B cell (primary cell): ENCODE data around the gene MAPK4. TPM values are rescaled to one million over a fixed set of nuclear protein-coding genes. Genes with fewer than 3 reads are reported as not detected.
"Not testable (repeated sequence)": the region's sequence is repeated elsewhere in the genome, so short reads cannot be mapped to it uniquely, and the experiment has no call there.

Experiments
- ATAC-seq: fragments of 200-7000 bp; cut with Tn5 transposase; one replicate; pipeline ENCODE4 v1.10.0; 2021; ENCODE audit warnings: low read depth, mild to moderate bottlenecking, moderate number of reproducible peaks, moderate library complexity
- CTCF ChIA-PET: fragments of 350-600 bp; sonication (Branson Sonifier 250); formaldehyde crosslinking; loops from one replicate; lab custom pipeline; 2021; ENCODE audit warnings: antibody characterized with exemption, inconsistent platforms; lab: Charles Lee
- POLR2A ChIA-PET: fragments of 350-600 bp; sonication (Branson Sonifier 250); formaldehyde crosslinking; loops from one replicate; lab custom pipeline; 2021; ENCODE audit warnings: antibody characterized with exemption; lab: Charles Lee
- DNase-seq: peaks from one replicate; pipeline ENCODE4 v3.0.0; 2013
- H2AFZ ChIP-seq: 2 replicates; pipeline ENCODE4 v1.6.1; 2012; ENCODE audit warnings: mild to moderate bottlenecking, low read depth, low read length; ENCODE audit not compliant: insufficient read depth, poor library complexity, severe bottlenecking
- H3K27ac ChIP-seq, 2 donors: 1 replicate in 1 of 2; 2 replicates in 1 of 2; pipeline ENCODE4 v1.5.1; 2012 to 2013; ENCODE audit warnings: low read length in 2 of 2, mild to moderate bottlenecking in 2 of 2, moderate library complexity in 1 of 2
- H3K27me3 ChIP-seq, 4 experiments: fragments of 200-600 bp in 1 of 4; sonication (generic) in 1 of 4; replicated peaks in 1 of 4; 1 replicate in 2 of 4; 2 replicates in 2 of 4; pipeline versions ENCODE4 v1.6.1 to v1.7.0; 2013 to 2016; ENCODE audit warnings: low read length in 3 of 4, mild to moderate bottlenecking in 2 of 4, mixed read lengths in 1 of 4, moderate library complexity in 1 of 4; ENCODE audit not compliant: insufficient read depth in 4 of 4, control insufficient read depth in 3 of 4; ENCODE audit errors: control extremely low read depth in 1 of 4
- H3K36me3 ChIP-seq, 2 experiments: replicated peaks in 1 of 2; 1 replicate in 1 of 2; 2 replicates in 1 of 2; pipeline versions ENCODE4 v1.6.1 to v1.7.1; 2013; ENCODE audit warnings: low read length in 1 of 2; ENCODE audit not compliant: insufficient read depth in 2 of 2, control insufficient read depth in 1 of 2; ENCODE audit errors: control extremely low read depth in 1 of 2, extremely low read depth in 1 of 2
- H3K4me1 ChIP-seq, 2 donors: fragments of 200-600 bp in 1 of 2; sonication (generic) in 1 of 2; 1 replicate in 1 of 2; 2 replicates in 1 of 2; pipeline versions ENCODE4 v1.5.1 to v1.6.1; 2013 to 2017; ENCODE audit warnings: low read length in 2 of 2; ENCODE audit not compliant: control insufficient read depth in 2 of 2, insufficient read depth in 2 of 2
- H3K4me2 ChIP-seq: replicated peaks from 2 replicates; pipeline ENCODE3; 2012; ENCODE audit warnings: mild to moderate bottlenecking, low read depth, low read length; ENCODE audit not compliant: poor library complexity, severe bottlenecking
- H3K4me3 ChIP-seq, 5 experiments: fragments of 200-600 bp in 1 of 5; sonication (generic) in 1 of 5; 1 replicate in 3 of 5; 2 replicates in 2 of 5; pipeline versions ENCODE4 v1.5.1 to v1.7.0; 2011 to 2016; ENCODE audit warnings: low read length in 4 of 5, mild to moderate bottlenecking in 4 of 5, low read depth in 2 of 5, control low read depth in 1 of 5, moderate library complexity in 1 of 5; ENCODE audit not compliant: insufficient read depth in 1 of 5; ENCODE audit errors: control extremely low read depth in 1 of 5, extremely low read depth in 1 of 5
- H3K79me2 ChIP-seq: fragments of 200-600 bp; sonication (generic); one replicate; pipeline ENCODE4 v1.6.0; 2016; ENCODE audit warnings: low read length; ENCODE audit not compliant: control insufficient read depth, insufficient read depth
- H3K9ac ChIP-seq: fragments of 200-600 bp; sonication (generic); 2 replicates; pipeline ENCODE4 v1.6.1; 2017; ENCODE audit warnings: mild to moderate bottlenecking, low read length, moderate library complexity
- H3K9me3 ChIP-seq, 3 donors: one replicate each; pipeline versions ENCODE4 v1.6.1 to v1.7.1; 2013; ENCODE audit warnings: low read length in 2 of 3; ENCODE audit not compliant: control insufficient read depth in 2 of 3, insufficient read depth in 1 of 3; ENCODE audit errors: control extremely low read depth in 1 of 3
- H4K20me1 ChIP-seq: 2 replicates; pipeline ENCODE4 v1.6.0; 2012; ENCODE audit warnings: mild to moderate bottlenecking, low read length; ENCODE audit not compliant: insufficient read depth, control insufficient read depth, poor library complexity, severe bottlenecking
- H3K27ac Mint-ChIP-seq: one replicate; pipeline ENCODE4 v1.8.0; 2021; ENCODE audit warnings: mixed read lengths
- H3K27me3 Mint-ChIP-seq: one replicate; pipeline ENCODE4 v1.8.0; 2021; ENCODE audit warnings: mixed read lengths
- H3K4me1 Mint-ChIP-seq: one replicate; pipeline ENCODE4 v1.8.0; 2021; ENCODE audit warnings: mixed read lengths
- H3K4me3 Mint-ChIP-seq: one replicate; pipeline ENCODE4 v1.8.0; 2021; ENCODE audit warnings: mixed read lengths
- H3K9me3 Mint-ChIP-seq: one replicate; pipeline ENCODE4 v1.8.0; 2022; ENCODE audit warnings: mixed read lengths; ENCODE audit not compliant: insufficient read depth
- EZH2 ChIP-seq: IDR thresholded peaks from 2 replicates; pipeline ENCODE4 v1.6.1; 2012; ENCODE audit warnings: borderline replicate concordance, low read depth, mild to moderate bottlenecking, moderate library complexity, low read length; ENCODE audit not compliant: insufficient read depth, poor library complexity, severe bottlenecking
- WGBS: methylation state at CpG from one replicate; pipeline ENCODE4 v1.1.5; 2013; ENCODE audit warnings: missing lambda C conversion rate; ENCODE audit not compliant: insufficient coverage; 5-methylcytosine and 5-hydroxymethylcytosine counted together
- intact Hi-C: fragments of 100-400 bp; cut with micrococcal nuclease; formaldehyde crosslinking; loops from one replicate; pipeline ENCODE4 v1.10.0; 2022
- polyA plus RNA-seq: library from polyadenylated mRNA; depleted of rRNA; stranded (reverse); fragments of >200 nt; gene quantifications from 2 replicates; pipeline ENCODE4 v1.2.3, GENCODE V29; 2012
- total RNA-seq, 2 donors: library from RNA; stranded (reverse); fragments of 120-200 nt in 1 of 2; gene quantifications; 1 replicate in 1 of 2; 2 replicates in 1 of 2; pipeline versions ENCODE4 v1.2.3 to v1.2.4, GENCODE V29; 2013 to 2022
- TF ChIP-seq, protein P1 (sequence below): fragments of 200-600 bp; IDR thresholded peaks from one replicate; pipeline ENCODE4 v1.8.0; 2022; ENCODE audit warnings: antibody characterized with exemption, mild to moderate bottlenecking

The MAPK4 gene
- total and polyA plus RNA-seq, 2 donors (not counting 1 experiment from before 2014, with no cell fraction given) = not detected

GRCh38 chr18:50606609-50607008 lies 46.7 kb downstream of the MAPK4 start:
- Histone ChIP-seq H3K27ac (no peak overlapping the region), H4K20me1 (no peaks in the 10 kb centered on the region), H3K4me3 (no peak overlapping the region), H3K9me3 (peaks cover 0 to 16% (median 0%) of the 10 kb centered on the region in 3 donors), H3K36me3 (no peaks in the 10 kb centered on the region), H2AFZ (no peak overlapping the region), H3K79me2 (no peaks in the 10 kb centered on the region), H3K4me1 (no peaks in the 10 kb centered on the region), H3K9ac (no peak overlapping the region), H3K4me2 (no peak overlapping the region), H3K27me3 (peaks cover 0 to 3% (median 0%) of the 10 kb centered on the region in 4 experiments)
- intact Hi-C loops = no loop called here
- WGBS = 94% methylated on average over 5 of the region's 5 CpGs
- POLR2A ChIA-PET = no interaction called here
- H3K4me3 Mint-ChIP-seq = no peak overlapping the region
- H3K9me3 Mint-ChIP-seq = peaks cover 8% of the 10 kb centered on the region
- TF ChIP-seq, protein P1, sequence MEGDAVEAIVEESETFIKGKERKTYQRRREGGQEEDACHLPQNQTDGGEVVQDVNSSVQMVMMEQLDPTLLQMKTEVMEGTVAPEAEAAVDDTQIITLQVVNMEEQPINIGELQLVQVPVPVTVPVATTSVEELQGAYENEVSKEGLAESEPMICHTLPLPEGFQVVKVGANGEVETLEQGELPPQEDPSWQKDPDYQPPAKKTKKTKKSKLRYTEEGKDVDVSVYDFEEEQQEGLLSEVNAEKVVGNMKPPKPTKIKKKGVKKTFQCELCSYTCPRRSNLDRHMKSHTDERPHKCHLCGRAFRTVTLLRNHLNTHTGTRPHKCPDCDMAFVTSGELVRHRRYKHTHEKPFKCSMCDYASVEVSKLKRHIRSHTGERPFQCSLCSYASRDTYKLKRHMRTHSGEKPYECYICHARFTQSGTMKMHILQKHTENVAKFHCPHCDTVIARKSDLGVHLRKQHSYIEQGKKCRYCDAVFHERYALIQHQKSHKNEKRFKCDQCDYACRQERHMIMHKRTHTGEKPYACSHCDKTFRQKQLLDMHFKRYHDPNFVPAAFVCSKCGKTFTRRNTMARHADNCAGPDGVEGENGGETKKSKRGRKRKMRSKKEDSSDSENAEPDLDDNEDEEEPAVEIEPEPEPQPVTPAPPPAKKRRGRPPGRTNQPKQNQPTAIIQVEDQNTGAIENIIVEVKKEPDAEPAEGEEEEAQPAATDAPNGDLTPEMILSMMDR = no peak
- TF ChIP-seq EZH2 = no peak
- H3K27me3 Mint-ChIP-seq = peaks cover 17% of the 10 kb centered on the region
- DNase-seq = no peak
- H3K27ac Mint-ChIP-seq = no peak overlapping the region
- CTCF ChIA-PET = interaction anchor here (0.5 kb wide), 1 partner anchor 1622 kb away, joined by 3 read pairs; no protein-coding TSS in a partner anchor
- no peaks in the 10 kb centered on the region for H3K4me1 Mint-ChIP-seq
- ATAC-seq = no peak

- Mint-ChIP-seq H3K27ac (no peak overlapping the region), H3K4me1 (no peaks in the 10 kb centered on the region), H3K4me3 (no peak overlapping the region), H3K27me3 (peaks cover 10% of the 10 kb centered on the region), H3K9me3 (peaks cover 3% of the 10 kb centered on the region)
- Histone ChIP-seq H3K4me1 (no peaks in the 10 kb centered on the region), H3K27ac (no peak overlapping the region), H3K9ac (no peak overlapping the region), H3K4me2 (no peak overlapping the region), H4K20me1 (no peaks in the 10 kb centered on the region), H3K79me2 (no peaks in the 10 kb centered on the region), H3K27me3 (peaks cover 0 to 3% (median under 1%) of the 10 kb centered on the region in 4 experiments), H3K4me3 (no peak overlapping the region), H3K9me3 (peaks cover 0 to 16% (median 0%) of the 10 kb centered on the region in 3 donors), H3K36me3 (no peaks in the 10 kb centered on the region), H2AFZ (no peak overlapping the region)
- no peak for ATAC-seq
- TF ChIP-seq, protein P1 = no peak
- no peak for TF ChIP-seq EZH2
- ChIA-PET CTCF (no interaction called here), POLR2A (no interaction called here)
- intact Hi-C loops = no loop called here
- 89% methylated on average over 5 of the region's 5 CpGs for WGBS
- DNase-seq = no peak
These were observed 47.6 kb downstream of the MAPK4 start for GRCh38 chr18:50607378-50607926.

GRCh38 chr18:50609171-50609570 lies 49.3 kb downstream of the MAPK4 start:
- H3K79me2 ChIP-seq, CTCF ChIA-PET, H3K36me3 ChIP-seq, H3K27me3 Mint-ChIP-seq, H3K4me2 ChIP-seq, H3K9me3 Mint-ChIP-seq, H3K27me3 ChIP-seq, POLR2A ChIA-PET, H3K27ac ChIP-seq, H4K20me1 ChIP-seq, H3K4me1 Mint-ChIP-seq, ATAC-seq, intact Hi-C loops, H3K4me3 ChIP-seq, H2AFZ ChIP-seq, H3K27ac Mint-ChIP-seq, H3K4me3 Mint-ChIP-seq, DNase-seq, H3K4me1 ChIP-seq, H3K9ac ChIP-seq: not testable (repeated sequence)
- peaks cover 0 to 13% (median 8%) of the 10 kb centered on the region in 3 donors for H3K9me3 ChIP-seq
- 91% methylated on average over 21 of the region's 26 CpGs for WGBS
